Spleen (tissue), 11 donors: Measurements from ENCODE around the gene ST6GAL1. TPM values are rescaled to one million over a fixed set of nuclear protein-coding genes. Genes with fewer than 3 reads are reported as not detected.
A peak's percentile ranks its signal among the peaks of the same experiment; 100 is the strongest.

ENCODE experiments used
- DNase-seq: peaks from one replicate; pipeline ENCODE4 v3.0.0-alpha.2; 2020
- H3K27ac ChIP-seq, 8 donors: fragments of 200-600 bp; sonication (generic) in 7 of 8; 1 replicate in 4 of 8; 2 replicates in 4 of 8; pipeline versions ENCODE4 v1.5.0 to v1.8.0; 2016 to 2021; ENCODE audit warnings: inconsistent platforms in 4 of 8, mild to moderate bottlenecking in 4 of 8, moderate library complexity in 1 of 8
- H3K27me3 ChIP-seq, 7 donors: fragments of 200-600 bp; sonication (generic) in 6 of 7; replicated peaks in 1 of 7; 1 replicate in 4 of 7; 2 replicates in 3 of 7; pipeline versions ENCODE4 v1.5.0 to v1.8.0; 2016 to 2021; ENCODE audit warnings: inconsistent platforms in 3 of 7, mild to moderate bottlenecking in 1 of 7
- H3K36me3 ChIP-seq, 6 donors: fragments of 200-600 bp; sonication (generic) in 5 of 6; 1 replicate in 4 of 6; 2 replicates in 2 of 6; pipeline versions ENCODE4 v1.5.0 to v1.8.0; 2016 to 2021; ENCODE audit warnings: inconsistent platforms in 2 of 6
- H3K4me1 ChIP-seq, 6 donors: fragments of 200-600 bp; sonication (generic) in 5 of 6; 1 replicate in 3 of 6; 2 replicates in 3 of 6; pipeline versions ENCODE4 v1.5.0 to v1.8.0; 2016 to 2021; ENCODE audit warnings: inconsistent platforms in 3 of 6
- H3K4me3 ChIP-seq, 8 donors: fragments of 200-600 bp; sonication (generic) in 7 of 8; 1 replicate in 4 of 8; 2 replicates in 4 of 8; pipeline versions ENCODE4 v1.5.0 to v1.8.0; 2016 to 2021; ENCODE audit warnings: inconsistent platforms in 4 of 8, mild to moderate bottlenecking in 4 of 8, moderate library complexity in 2 of 8
- H3K9me3 ChIP-seq, 8 donors: fragments of 200-600 bp; sonication (generic) in 7 of 8; 1 replicate in 4 of 8; 2 replicates in 4 of 8; pipeline versions ENCODE4 v1.5.0 to v1.8.0; 2016 to 2021; ENCODE audit warnings: inconsistent platforms in 4 of 8
- POLR2A ChIP-seq, 3 donors: fragments of 450-650 bp; IDR thresholded peaks; one replicate each; pipeline ENCODE4 v1.5.1; 2017; ENCODE audit warnings: antibody characterized with exemption in 3 of 3, mild to moderate bottlenecking in 1 of 3
- POLR2AphosphoS5 ChIP-seq, 3 donors: sonication (generic); formaldehyde crosslinking; IDR thresholded peaks; one replicate each; pipeline ENCODE4 v1.5.1; 2017; ENCODE audit warnings: antibody characterized with exemption in 3 of 3
- WGBS, 5 donors: extraction: QIAGEN DNeasy Blood & Tissue Kit in 3 of 5; methylation state at CpG; one replicate each; pipeline versions ENCODE4 v1.1.5 to v1.1.7; 2013 to 2018; 5-methylcytosine and 5-hydroxymethylcytosine counted together
- intact Hi-C: fragments of 100-400 bp; cut with DNase I; formaldehyde crosslinking; loops from one replicate; pipeline ENCODE4 v1.15.0; 2023; ENCODE audit warnings: low total_unique reads
- polyA plus RNA-seq, 3 donors: library from polyadenylated mRNA; stranded (reverse); fragments of 200-250 nt; gene quantifications; one replicate each; pipeline ENCODE4 v1.2.1, GENCODE V29; 2013
- total RNA-seq, 7 donors: library from RNA; depleted of rRNA in 3 of 7; stranded (reverse); fragments of >200 nt in 3 of 7; fragmentation: NEBNext Ultra II Directional in 4 of 7; extraction: Animal tissue kit (Norgen Biotek cat#: 25700) in 4 of 7; gene quantifications; one replicate each; pipeline versions ENCODE4 v1.1.0 to v1.2.1, GENCODE V29; 2016 to 2021
- TF ChIP-seq, protein P1 (sequence below), 11 experiments: fragments of 200-600 bp in 7 of 11; fragments of 450-650 bp in 4 of 11; sonication (generic) in 4 of 11; IDR thresholded peaks in 8 of 11; conservative IDR thresholded peaks in 3 of 11; 1 replicate in 7 of 11; 2 replicates in 4 of 11; pipeline versions ENCODE4 v1.4.0 to v1.8.0; 2016 to 2021; ENCODE audit warnings: antibody characterized with exemption in 11 of 11, inconsistent platforms in 4 of 11, mild to moderate bottlenecking in 1 of 11
- donor health status: healthy with polysubstance abuse.
- donor health status: DM: no; HTN: no; CAD: no; lungs with moderate emphysema.
- donor health status: DM: no; HTN: no; CAD: no.
- donor health status: Bipolar disorder and iron deficiency.
- donor health status: healthy.
- donor health status: DM: no; HTN: no; CAD: no.
- donor health status: DM: yes; HTN: yes; CAD: no.

The ST6GAL1 gene
- total and polyA plus RNA-seq, 10 donors = 46.7 to 247 (median 187) TPM

DNA sequence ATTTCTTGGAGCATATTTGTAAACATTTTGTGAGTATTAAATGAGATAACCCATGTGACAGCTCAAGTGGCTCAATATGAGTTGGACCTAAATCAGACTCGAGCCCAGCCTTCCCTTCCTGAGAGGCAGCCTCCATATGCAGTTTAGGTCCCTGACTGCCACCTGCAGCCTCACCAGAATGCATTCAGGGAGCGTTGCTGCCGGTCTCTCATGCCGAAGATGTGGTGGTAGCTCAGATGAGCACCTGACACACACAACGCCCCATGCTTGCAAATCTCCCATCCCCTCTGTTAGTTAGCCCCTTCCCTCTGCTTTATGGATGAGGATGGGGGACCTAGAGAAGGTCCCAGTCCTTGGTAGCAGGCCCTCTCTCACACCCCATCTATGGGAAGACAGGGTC is 9.2 kb downstream of the ST6GAL1 start:
- WGBS, 5 donors = 94 to 96% (median 95%) methylated on average over 5 of the region's 5 CpGs
- no peak for TF ChIP-seq POLR2A (IDR thresholded peaks at IDR 0.05)
- no peak overlapping the region for H3K4me3 ChIP-seq
- peaks cover 14 to 89% (median 42%) of the 10 kb centered on the region in 6 donors for H3K4me1 ChIP-seq
- H3K27ac ChIP-seq = peak overlapping the region in 2 of 8 donors; percentile 38 to 42
- peaks cover 0 to 3% (median 0%) of the 10 kb centered on the region in 8 donors for H3K9me3 ChIP-seq
- DNase-seq = no peak
- H3K27me3 ChIP-seq = no peaks in the 10 kb centered on the region
- H3K36me3 ChIP-seq = peaks cover 0 to 76% (median 19%) of the 10 kb centered on the region in 6 donors
- intact Hi-C loops = no loop called here

DNA sequence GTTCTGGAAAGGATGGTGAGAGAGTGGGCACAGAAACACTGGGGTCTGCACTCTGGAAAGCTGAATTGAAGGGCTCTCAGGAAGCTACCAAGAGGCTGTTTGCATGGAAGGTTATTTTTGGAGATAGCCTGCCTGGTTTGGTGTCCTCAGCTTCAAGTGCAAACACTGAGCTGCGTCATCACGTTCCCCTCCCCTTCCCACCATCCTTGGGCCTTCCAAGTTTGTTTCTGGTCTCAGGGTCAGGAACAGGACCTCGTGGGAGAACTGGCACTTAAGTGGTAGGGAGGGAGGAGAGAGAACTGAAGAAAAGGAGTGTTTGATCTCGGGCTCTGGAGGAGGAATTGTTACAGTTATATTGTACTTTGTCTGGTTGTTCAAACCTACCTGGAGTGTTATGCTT is 10.6 kb downstream of the ST6GAL1 start:
- TF ChIP-seq, protein P1, sequence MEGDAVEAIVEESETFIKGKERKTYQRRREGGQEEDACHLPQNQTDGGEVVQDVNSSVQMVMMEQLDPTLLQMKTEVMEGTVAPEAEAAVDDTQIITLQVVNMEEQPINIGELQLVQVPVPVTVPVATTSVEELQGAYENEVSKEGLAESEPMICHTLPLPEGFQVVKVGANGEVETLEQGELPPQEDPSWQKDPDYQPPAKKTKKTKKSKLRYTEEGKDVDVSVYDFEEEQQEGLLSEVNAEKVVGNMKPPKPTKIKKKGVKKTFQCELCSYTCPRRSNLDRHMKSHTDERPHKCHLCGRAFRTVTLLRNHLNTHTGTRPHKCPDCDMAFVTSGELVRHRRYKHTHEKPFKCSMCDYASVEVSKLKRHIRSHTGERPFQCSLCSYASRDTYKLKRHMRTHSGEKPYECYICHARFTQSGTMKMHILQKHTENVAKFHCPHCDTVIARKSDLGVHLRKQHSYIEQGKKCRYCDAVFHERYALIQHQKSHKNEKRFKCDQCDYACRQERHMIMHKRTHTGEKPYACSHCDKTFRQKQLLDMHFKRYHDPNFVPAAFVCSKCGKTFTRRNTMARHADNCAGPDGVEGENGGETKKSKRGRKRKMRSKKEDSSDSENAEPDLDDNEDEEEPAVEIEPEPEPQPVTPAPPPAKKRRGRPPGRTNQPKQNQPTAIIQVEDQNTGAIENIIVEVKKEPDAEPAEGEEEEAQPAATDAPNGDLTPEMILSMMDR (IDR thresholded peaks at IDR 0.05 in 8 of 11, conservative IDR thresholded peaks at IDR 0.05 in 3 of 11) = no peak
- peak in 1 of 3 donors; percentile 68 for TF ChIP-seq POLR2AphosphoS5 (IDR thresholded peaks at IDR 0.05)
- Histone ChIP-seq H3K4me1 (peaks cover 14 to 89% (median 43%) of the 10 kb centered on the region in 6 donors), H3K27ac (peak overlapping the region in 5 of 8 donors; percentile 12 to 38 (median 16)), H3K9me3 (no peaks in the 10 kb centered on the region), H3K27me3 (no peaks in the 10 kb centered on the region), H3K4me3 (no peak overlapping the region), H3K36me3 (peaks cover 0 to 71% (median 16%) of the 10 kb centered on the region in 6 donors)
- no peak for DNase-seq
- intact Hi-C loops = no loop called here
- 35 to 71% (median 50%) methylated on average over 4 of the region's 4 CpGs for WGBS, 5 donors

DNA sequence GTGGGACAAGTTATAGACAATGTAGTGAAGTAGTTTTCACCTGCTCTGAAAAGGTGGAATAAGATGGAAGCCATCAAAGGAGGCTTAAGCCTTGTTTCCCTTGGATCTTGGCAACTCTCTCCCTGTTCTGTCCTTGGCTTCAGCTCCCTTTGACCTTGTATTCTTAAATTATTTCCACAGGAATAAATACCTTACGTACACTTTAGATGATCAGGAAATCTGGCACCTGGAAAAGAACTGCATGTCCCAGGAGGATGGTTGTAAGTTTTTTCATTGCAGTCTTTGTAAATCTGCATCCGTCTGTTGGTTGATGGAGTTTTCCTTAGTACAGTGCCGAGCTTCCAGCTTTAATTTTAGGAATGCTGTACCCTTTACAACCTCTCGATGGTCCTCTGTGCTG is 11.8 kb downstream of the ST6GAL1 start:
- no peak for DNase-seq
- Histone ChIP-seq H3K4me3 (no peak overlapping the region), H3K27me3 (no peaks in the 10 kb centered on the region), H3K9me3 (no peaks in the 10 kb centered on the region), H3K27ac (peak overlapping the region in 4 of 8 donors; percentile 12 to 38 (median 36)), H3K4me1 (peaks cover 18 to 91% (median 48%) of the 10 kb centered on the region in 6 donors), H3K36me3 (peaks cover 0 to 77% (median 16%) of the 10 kb centered on the region in 6 donors)
- TF ChIP-seq POLR2AphosphoS5 (IDR thresholded peaks at IDR 0.05) = no peak
- TF ChIP-seq, protein P1 (IDR thresholded peaks at IDR 0.05 in 8 of 11, conservative IDR thresholded peaks at IDR 0.05 in 3 of 11) = no peak
- TF ChIP-seq POLR2A (IDR thresholded peaks at IDR 0.05) = no peak
- 70 to 89% (median 82%) methylated on average over 4 of the region's 4 CpGs for WGBS, 5 donors
- intact Hi-C loops = no loop called here

DNA sequence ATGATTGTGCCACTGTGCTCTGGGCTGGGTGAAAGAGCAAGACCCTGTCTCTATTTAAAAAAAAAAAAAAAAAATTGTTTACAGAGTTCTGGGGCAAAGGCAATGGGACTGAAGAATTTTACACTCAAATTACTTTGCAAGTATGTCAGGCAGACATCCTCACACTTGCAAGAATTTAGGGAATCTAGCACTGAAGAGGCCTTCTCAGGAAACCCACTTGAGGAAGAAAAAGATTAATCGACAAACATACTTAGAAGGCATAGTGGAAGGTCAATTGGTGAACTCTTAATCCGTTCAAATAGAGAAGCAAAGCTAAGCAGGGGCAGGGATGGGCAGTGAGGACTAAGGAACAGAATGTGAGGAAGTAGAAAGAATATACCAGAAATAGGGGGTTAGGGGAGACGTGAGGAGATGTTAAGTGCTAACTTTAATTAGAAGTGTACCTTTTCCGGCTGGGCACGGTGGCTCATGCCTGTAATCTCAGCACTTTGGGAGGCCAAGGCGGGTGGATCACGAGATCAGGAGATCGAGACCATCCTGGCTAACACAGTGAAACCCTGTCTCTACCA is 15.0 kb downstream of the ST6GAL1 start:
- Histone ChIP-seq H3K27me3 (no peaks in the 10 kb centered on the region), H3K36me3 (peaks cover 0 to 83% (median 20%) of the 10 kb centered on the region in 6 donors), H3K4me1 (peaks cover 11 to 84% (median 39%) of the 10 kb centered on the region in 6 donors), H3K9me3 (no peaks in the 10 kb centered on the region), H3K27ac (peak overlapping the region in 2 of 8 donors; percentile 7 to 31), H3K4me3 (no peak overlapping the region)
- TF ChIP-seq POLR2A (IDR thresholded peaks at IDR 0.05) (no peak), POLR2AphosphoS5 (IDR thresholded peaks at IDR 0.05) (no peak)
- TF ChIP-seq, protein P1 (IDR thresholded peaks at IDR 0.05 in 8 of 11, conservative IDR thresholded peaks at IDR 0.05 in 3 of 11) = no peak
- intact Hi-C loops = no loop called here
- 72 to 86% (median 82%) methylated on average over 8 of the region's 8 CpGs for WGBS, 5 donors
- DNase-seq = no peak
